ENCODE results near the gene KLHL14. TPM values are rescaled to one million over a fixed set of nuclear protein-coding genes. Genes with fewer than 3 reads are reported as not detected.

Gene KLHL14
- total RNA-seq, 1 experiment from 2014 or later, result not detected

- ChIA-PET POLR2A (no interaction called here), RAD21 (ENCODE audit: low non-redundant PET in 1 of 2, low total read pairs in 2 of 2, uncharacterized antibody in 2 of 2, unreplicated experiment in 2 of 2) (no interaction called here), CTCF (no interaction called here)
- Histone ChIP-seq H3K9ac (ENCODE audit: low read length) (no peak overlapping the region), H3K4me1 (ENCODE audit: control insufficient read depth in 1 of 2, insufficient read depth in 2 of 2, low read length in 2 of 2) (no peaks in the 10 kb centered on the region), H3K79me2 (ENCODE audit: insufficient read depth, low read length) (no peaks in the 10 kb centered on the region), H3K4me2 (ENCODE audit: low read length) (no peak overlapping the region), H3K27ac (ENCODE audit: low read depth, low read length) (no peak overlapping the region), H2AFZ (ENCODE audit: low read depth, low read length, poor library complexity, severe bottlenecking) (no peak overlapping the region), H3K4me3 (replicated peaks in 1 of 2; ENCODE audit: low read depth in 1 of 2, low read length in 2 of 2) (no peak overlapping the region), H4K20me1 (ENCODE audit: insufficient read depth) (no peaks in the 10 kb centered on the region), H3K9me2 (ENCODE audit: insufficient read depth) (no peaks in the 10 kb centered on the region), H3K27me3 (ENCODE audit: insufficient read depth, low read length) (no peaks in the 10 kb centered on the region), H3K9me3 (ENCODE audit: control insufficient read depth in 1 of 2, insufficient read depth in 1 of 2, low read depth in 1 of 2, low read length in 2 of 2) (no peaks in the 10 kb centered on the region), H3K36me3 (ENCODE audit: control insufficient read depth in 1 of 2, insufficient read depth in 2 of 2, low read length in 2 of 2) (no peaks in the 10 kb centered on the region)
- ATAC-seq, result no peak
- no peak for DNase-seq (ENCODE audit: low read depth, low spot score)
- BruUV-seq (replicated peaks), result no TSS peak
- TF ChIP-seq ZBTB33 (IDR thresholded peaks at IDR 0.05; ENCODE audit: extremely low read depth, insufficient replicate concordance, low read length), result no peak
- no peak for TF ChIP-seq REST (IDR thresholded peaks at IDR 0.05; ENCODE audit: low read depth)
- no peak for TF ChIP-seq TCF7L2 (IDR thresholded peaks at IDR 0.05; ENCODE audit: borderline replicate concordance, extremely low read depth, insufficient read depth, insufficient read length)
- no peak for TF ChIP-seq POLR2A (IDR thresholded peaks at IDR 0.05; ENCODE audit: borderline replicate concordance, extremely low read depth, insufficient read depth, insufficient read length)
- no peak for TF ChIP-seq POLR2AphosphoS5 (IDR thresholded peaks at IDR 0.05; ENCODE audit: low read depth, low read length)
- TF ChIP-seq SRF (IDR thresholded peaks at IDR 0.05; ENCODE audit: low read depth), result no peak
- TF ChIP-seq ZFX (IDR thresholded peaks at IDR 0.05), result no peak
- no peak for TF ChIP-seq SP1 (IDR thresholded peaks at IDR 0.05; ENCODE audit: low read depth)
- no peak for TF ChIP-seq ZNF274 (IDR thresholded peaks at IDR 0.05; ENCODE audit: low read depth, low read length)
- no peak for TF ChIP-seq JUND (IDR thresholded peaks at IDR 0.05)
- no peak for TF ChIP-seq SIN3A (IDR thresholded peaks at IDR 0.05; ENCODE audit: low read depth)
- no peak for TF ChIP-seq YY1 (IDR thresholded peaks at IDR 0.05; ENCODE audit: extremely low read depth, insufficient replicate concordance, low read depth, low read length)
- no peak for TF ChIP-seq CEBPB (IDR thresholded peaks at IDR 0.05; ENCODE audit: low read depth)
- TF ChIP-seq ATF3 (IDR thresholded peaks at IDR 0.05), result no peak
- no peak for TF ChIP-seq FOSL1 (IDR thresholded peaks at IDR 0.05; ENCODE audit: low read depth)
- no peak for TF ChIP-seq CBX3 (IDR thresholded peaks at IDR 0.05; ENCODE audit: low read depth)
- TF ChIP-seq EGR1 (IDR thresholded peaks at IDR 0.05; ENCODE audit: low read depth), result no peak
- TF ChIP-seq RAD21 (IDR thresholded peaks at IDR 0.05; ENCODE audit: low read depth), result no peak
- TF ChIP-seq EZH2phosphoT487 (IDR thresholded peaks at IDR 0.05; ENCODE audit: borderline replicate concordance), result no peak
- intact Hi-C loops (cut with micrococcal nuclease), result no loop called here
Measured at GRCh38 chr18:32812342-32812741, 39.5 kb upstream of the KLHL14 start.
